Neuronal stem cell (in vitro differentiated cells): ENCODE measurements around the gene ADK.

Source experiments
- DNase-seq: peaks from one replicate; pipeline ENCODE4 v3.0.0-alpha.2; 2013; ENCODE audit warnings: low spot score
- H2AFZ ChIP-seq: one replicate; pipeline ENCODE4 v1.6.1; 2013; ENCODE audit warnings: mild to moderate bottlenecking, low read length, inconsistent platforms
- H2AK5ac ChIP-seq: 2 replicates; pipeline ENCODE4 v1.6.1; 2013; ENCODE audit warnings: low read depth, mild to moderate bottlenecking, inconsistent platforms, low read length, moderate library complexity, mixed read lengths
- H2BK120ac ChIP-seq: 2 replicates; pipeline ENCODE4 v1.6.1; 2013; ENCODE audit warnings: low read depth, mild to moderate bottlenecking, inconsistent platforms, low read length, moderate library complexity, mixed read lengths
- H2BK12ac ChIP-seq: one replicate; pipeline ENCODE4 v1.6.1; 2013; ENCODE audit warnings: low read length, inconsistent platforms
- H2BK15ac ChIP-seq: 2 replicates; pipeline ENCODE4 v1.6.1; 2013; ENCODE audit warnings: mild to moderate bottlenecking, low read length, inconsistent platforms, mixed read lengths
- H2BK5ac ChIP-seq: one replicate; pipeline ENCODE4 v1.6.1; 2013; ENCODE audit warnings: inconsistent platforms, mild to moderate bottlenecking, low read length, moderate library complexity
- H3K14ac ChIP-seq: one replicate; pipeline ENCODE4 v1.6.1; 2013; ENCODE audit warnings: low read length, inconsistent platforms
- H3K18ac ChIP-seq: 2 replicates; pipeline ENCODE4 v1.6.1; 2013; ENCODE audit warnings: low read length, inconsistent platforms
- H3K23ac ChIP-seq: 2 replicates; pipeline ENCODE4 v1.6.1; 2013; ENCODE audit warnings: low read depth, mild to moderate bottlenecking, mixed read lengths, low read length, inconsistent platforms; ENCODE audit not compliant: poor library complexity
- H3K27ac ChIP-seq: replicated peaks from 3 replicates; pipeline ENCODE4 v1.5.1; 2013; ENCODE audit warnings: low read length, inconsistent platforms
- H3K27me3 ChIP-seq, 3 experiments: 2 replicates each; pipeline ENCODE4 v1.6.1; 2013; ENCODE audit warnings: low read length in 3 of 3, mild to moderate bottlenecking in 2 of 3, inconsistent platforms in 1 of 3, low read depth in 1 of 3, mixed read lengths in 1 of 3, moderate library complexity in 1 of 3; ENCODE audit not compliant: control insufficient read depth in 3 of 3, insufficient read depth in 3 of 3
- H3K36me3 ChIP-seq, 2 donors: replicated peaks in 1 of 2; 2 replicates each; pipeline ENCODE4 v1.6.1; 2013; ENCODE audit warnings: low read length in 2 of 2; ENCODE audit not compliant: control insufficient read depth in 2 of 2, insufficient read depth in 2 of 2
- H3K4ac ChIP-seq: 2 replicates; pipeline ENCODE4 v1.6.1; 2013; ENCODE audit warnings: inconsistent platforms, mild to moderate bottlenecking, low read length, moderate library complexity
- H3K4me1 ChIP-seq, 2 donors: 1 replicate in 1 of 2; 2 replicates in 1 of 2; pipeline ENCODE4 v1.6.1; 2013; ENCODE audit warnings: low read length in 2 of 2, low read depth in 1 of 2; ENCODE audit not compliant: control insufficient read depth in 2 of 2, insufficient read depth in 1 of 2
- H3K4me2 ChIP-seq: one replicate; pipeline ENCODE4 v1.6.1; 2013; ENCODE audit warnings: mild to moderate bottlenecking, low read length, inconsistent platforms; ENCODE audit not compliant: insufficient read depth, poor library complexity, severe bottlenecking
- H3K4me3 ChIP-seq, 2 donors: 2 replicates each; pipeline ENCODE4 v1.5.1; 2013; ENCODE audit warnings: low read length in 2 of 2, mild to moderate bottlenecking in 2 of 2, inconsistent platforms in 1 of 2, moderate library complexity in 1 of 2
- H3K79me1 ChIP-seq: one replicate; pipeline ENCODE4 v1.6.1; 2013; ENCODE audit warnings: low read depth, mild to moderate bottlenecking, inconsistent platforms, low read length, moderate library complexity
- H3K9ac ChIP-seq: one replicate; pipeline ENCODE4 v1.6.1; 2013; ENCODE audit warnings: mild to moderate bottlenecking, low read depth, low read length, inconsistent platforms; ENCODE audit not compliant: poor library complexity
- H3K9me3 ChIP-seq, 2 donors: replicated peaks in 1 of 2; 2 replicates each; pipeline versions ENCODE3 to v1.6.1; 2013; ENCODE audit warnings: low read length in 2 of 2, mild to moderate bottlenecking in 2 of 2, inconsistent platforms in 1 of 2, low read depth in 1 of 2, mixed read lengths in 1 of 2, moderate library complexity in 1 of 2; ENCODE audit not compliant: control insufficient read depth in 2 of 2, insufficient read depth in 1 of 2
- H4K8ac ChIP-seq: one replicate; pipeline ENCODE4 v1.6.1; 2013; ENCODE audit warnings: low read depth, mild to moderate bottlenecking, inconsistent platforms, low read length, moderate library complexity
- H4K91ac ChIP-seq: one replicate; pipeline ENCODE4 v1.6.1; 2013; ENCODE audit warnings: low read length, low read depth, mild to moderate bottlenecking, inconsistent platforms; ENCODE audit not compliant: poor library complexity
- WGBS, 2 donors: extraction: QIAGEN DNeasy Blood & Tissue Kit; methylation state at CpG; one replicate each; pipeline ENCODE4 v1.1.7; 2013; ENCODE audit warnings: missing lambda C conversion rate in 2 of 2, mixed read lengths in 1 of 2; ENCODE audit not compliant: insufficient read length in 2 of 2, insufficient replicate concordance in 1 of 2; ENCODE audit errors: extremely low coverage in 2 of 2; 5-methylcytosine and 5-hydroxymethylcytosine counted together

Gene ADK

DNA sequence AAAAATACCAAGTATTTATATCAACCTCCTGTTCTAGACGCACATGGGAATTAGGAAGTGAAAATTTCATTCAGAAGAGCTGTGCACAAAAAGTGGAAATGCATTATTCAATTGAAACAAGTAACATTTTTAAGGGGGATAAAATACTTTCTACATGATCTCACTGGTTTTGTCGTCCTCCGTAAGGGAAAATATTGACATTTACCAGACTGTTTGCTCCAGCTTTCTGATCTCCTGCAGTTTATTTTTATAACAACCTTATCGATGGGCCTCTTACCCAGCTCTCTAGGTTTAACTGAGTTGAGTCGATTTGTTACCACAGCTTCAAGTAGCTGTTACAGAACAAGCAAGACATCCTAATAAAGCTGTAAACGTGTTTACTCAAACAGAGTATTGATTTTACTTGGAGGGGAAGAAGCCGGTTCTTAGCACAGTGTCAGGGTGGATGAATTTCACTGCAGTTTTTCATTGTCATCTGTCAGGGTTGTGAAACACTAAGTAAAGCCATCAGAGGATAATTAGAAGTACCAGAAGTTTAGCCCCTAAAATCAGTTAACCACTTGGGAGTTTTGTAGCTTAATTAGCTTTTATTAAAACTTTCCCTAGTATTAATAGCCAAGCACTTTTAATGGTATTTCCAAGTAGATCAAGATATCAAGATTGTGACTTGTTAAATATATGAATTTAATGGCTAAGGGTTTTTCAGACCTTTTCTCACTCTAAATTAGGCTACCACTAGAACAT lies 532.8 kb downstream of the ADK start:
- Histone ChIP-seq H3K4ac (no peak overlapping the region), H2BK5ac (no peak overlapping the region), H2BK120ac (no peak overlapping the region), H3K9me3 (no peaks in the 10 kb centered on the region), H3K14ac (no peak overlapping the region), H2BK15ac (no peak overlapping the region), H3K4me3 (no peak overlapping the region), H4K8ac (no peak overlapping the region), H3K27ac (no peak overlapping the region), H3K9ac (no peak overlapping the region), H2AK5ac (no peak overlapping the region), H3K18ac (no peak overlapping the region), H3K4me1 (no peaks in the 10 kb centered on the region), H3K79me1 (no peaks in the 10 kb centered on the region), H2AFZ (no peak overlapping the region), H4K91ac (no peak overlapping the region), H2BK12ac (no peak overlapping the region), H3K27me3 (no peaks in the 10 kb centered on the region), H3K4me2 (no peak overlapping the region), H3K36me3 (no peaks in the 10 kb centered on the region), H3K23ac (no peak overlapping the region)
- no peak for DNase-seq
- WGBS, 2 donors, result no CpG with 5 or more reads among the region's 7 CpGs

GRCh38 chr10:74684462-74684861 lies 533.4 kb downstream of the ADK start:
- H3K4me1 ChIP-seq, result no peaks in the 10 kb centered on the region
- WGBS, 2 donors, result no CpG with 5 or more reads among the region's 5 CpGs
- no peak for DNase-seq

GRCh38 chr10:74685564-74685963 lies 534.5 kb downstream of the ADK start:
- Histone ChIP-seq H2BK120ac (no peak overlapping the region), H2AFZ (no peak overlapping the region), H3K36me3 (no peaks in the 10 kb centered on the region), H3K14ac (no peak overlapping the region), H3K18ac (no peak overlapping the region), H2BK5ac (no peak overlapping the region), H2BK15ac (no peak overlapping the region), H3K4me3 (no peak overlapping the region), H2BK12ac (no peak overlapping the region), H3K9ac (no peak overlapping the region), H3K23ac (no peak overlapping the region), H3K4ac (no peak overlapping the region), H4K8ac (no peak overlapping the region), H3K4me2 (no peak overlapping the region), H3K27me3 (no peaks in the 10 kb centered on the region), H3K27ac (no peak overlapping the region), H3K79me1 (no peaks in the 10 kb centered on the region), H3K9me3 (no peaks in the 10 kb centered on the region), H4K91ac (no peak overlapping the region), H2AK5ac (no peak overlapping the region), H3K4me1 (no peaks in the 10 kb centered on the region)
- no CpG with 5 or more reads among the region's 1 CpG for WGBS, 2 donors
- DNase-seq, result no peak

More at GRCh38 chr10:74684462-74684861, 533.4 kb downstream of the ADK start:
- no peak overlapping the region for H3K14ac ChIP-seq
- H2AFZ ChIP-seq, result no peak overlapping the region
- no peak overlapping the region for H2BK15ac ChIP-seq
- H2BK12ac ChIP-seq, result no peak overlapping the region
- no peak overlapping the region for H3K4me3 ChIP-seq
- H3K9ac ChIP-seq, result no peak overlapping the region
- H3K36me3 ChIP-seq, result no peaks in the 10 kb centered on the region
- no peak overlapping the region for H3K27ac ChIP-seq
- H2AK5ac ChIP-seq, result no peak overlapping the region
- no peak overlapping the region for H3K18ac ChIP-seq
- no peak overlapping the region for H2BK5ac ChIP-seq
- H4K91ac ChIP-seq, result no peak overlapping the region
- H3K4me2 ChIP-seq, result no peak overlapping the region
- no peak overlapping the region for H3K4ac ChIP-seq
- no peaks in the 10 kb centered on the region for H3K27me3 ChIP-seq
- no peaks in the 10 kb centered on the region for H3K9me3 ChIP-seq
- no peak overlapping the region for H4K8ac ChIP-seq
- H3K23ac ChIP-seq, result no peak overlapping the region
- no peaks in the 10 kb centered on the region for H3K79me1 ChIP-seq
- no peak overlapping the region for H2BK120ac ChIP-seq

DNA sequence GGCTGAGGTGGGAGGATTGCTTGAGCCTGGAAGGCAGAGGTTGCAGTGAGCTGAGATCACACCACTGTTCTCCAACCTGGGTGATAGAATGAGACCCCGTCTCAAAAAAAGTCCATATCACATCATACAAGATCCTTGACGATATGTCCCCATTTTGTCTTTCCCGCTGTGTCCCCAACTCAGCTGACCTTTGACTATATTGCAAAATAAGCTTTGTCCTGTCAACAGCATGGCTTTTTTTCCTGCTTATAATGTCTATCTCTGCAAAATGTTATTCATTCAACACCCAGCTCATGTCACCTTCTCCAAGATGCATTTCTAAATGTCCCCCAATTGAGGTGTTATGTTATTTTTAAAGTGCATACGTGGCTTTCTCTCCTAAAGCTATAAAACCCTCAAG lies 539.4 kb downstream of the ADK start:
- Histone ChIP-seq H2BK15ac (no peak overlapping the region), H3K4ac (no peak overlapping the region), H2BK12ac (no peak overlapping the region), H3K9ac (no peak overlapping the region), H3K9me3 (no peaks in the 10 kb centered on the region), H3K4me1 (no peaks in the 10 kb centered on the region), H3K14ac (no peak overlapping the region), H3K27me3 (no peaks in the 10 kb centered on the region), H3K23ac (no peak overlapping the region), H3K4me2 (no peak overlapping the region), H2BK5ac (no peak overlapping the region), H2BK120ac (no peak overlapping the region), H3K18ac (no peak overlapping the region), H3K4me3 (no peak overlapping the region), H3K79me1 (no peaks in the 10 kb centered on the region), H3K27ac (no peak overlapping the region), H4K91ac (no peak overlapping the region), H2AFZ (no peak overlapping the region), H4K8ac (no peak overlapping the region), H3K36me3 (no peaks in the 10 kb centered on the region), H2AK5ac (no peak overlapping the region)
- DNase-seq, result no peak
- no CpG with 5 or more reads among the region's 4 CpGs for WGBS, 2 donors
